Astrocyte (in vitro differentiated cells and primary cell): Measurements from ENCODE around the gene CIDEC.

Experiments used
- CTCF ChIP-seq: IDR thresholded peaks from 2 replicates; pipeline ENCODE4 v1.5.1; 2011; ENCODE audit warnings: low read depth, mild to moderate bottlenecking, inconsistent platforms, low read length, moderate library complexity; ENCODE audit not compliant: insufficient read depth
- EZH2 ChIP-seq: IDR thresholded peaks from 2 replicates; pipeline ENCODE4 v1.6.1; 2012; ENCODE audit warnings: mild to moderate bottlenecking, low read length, inconsistent platforms; ENCODE audit not compliant: insufficient read depth

DNA sequence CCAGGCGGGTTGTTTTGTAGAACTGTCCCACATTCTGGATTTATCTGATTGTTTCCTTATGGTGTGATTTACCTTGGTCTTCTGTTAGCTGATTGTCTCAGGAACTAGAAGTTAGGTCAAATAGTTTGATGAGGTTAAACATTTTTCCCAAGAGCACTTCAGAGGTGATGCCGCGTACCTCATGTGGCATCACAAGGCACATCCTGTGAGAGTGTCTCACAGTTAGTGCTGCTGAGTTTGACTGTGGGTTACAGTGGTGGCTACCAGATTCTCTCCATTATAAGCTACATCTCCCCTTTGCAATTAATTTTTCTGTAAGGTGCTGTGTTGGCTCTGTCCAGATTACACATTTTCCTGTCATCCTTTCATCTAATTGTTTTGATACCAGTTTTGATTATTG lies 48.8 kb downstream of the CIDEC start:
- no peak for TF ChIP-seq CTCF
- no peak for TF ChIP-seq EZH2
